Aortic smooth muscle cell (primary cell): Measurements from ENCODE around the gene ASAP3. TPM values are rescaled to one million over a fixed set of nuclear protein-coding genes. Genes with fewer than 3 reads are reported as not detected.

Source experiments
- total RNA-seq: library from RNA; depleted of rRNA; stranded (reverse); fragments of >200 nt; gene quantifications from 2 replicates; pipeline ENCODE4 v1.2.3, GENCODE V29; 2014

The ASAP3 gene
- 14.1 and 14.7 TPM in 2 replicates for total RNA-seq

GRCh38 chr1:23483321-23484252, at the start of gene ASAP3:
TSS of gene ASAP3 (minus strand) at chr1:23484179. CDS start at chr1:23484133, 46 bp downstream.

DNA sequence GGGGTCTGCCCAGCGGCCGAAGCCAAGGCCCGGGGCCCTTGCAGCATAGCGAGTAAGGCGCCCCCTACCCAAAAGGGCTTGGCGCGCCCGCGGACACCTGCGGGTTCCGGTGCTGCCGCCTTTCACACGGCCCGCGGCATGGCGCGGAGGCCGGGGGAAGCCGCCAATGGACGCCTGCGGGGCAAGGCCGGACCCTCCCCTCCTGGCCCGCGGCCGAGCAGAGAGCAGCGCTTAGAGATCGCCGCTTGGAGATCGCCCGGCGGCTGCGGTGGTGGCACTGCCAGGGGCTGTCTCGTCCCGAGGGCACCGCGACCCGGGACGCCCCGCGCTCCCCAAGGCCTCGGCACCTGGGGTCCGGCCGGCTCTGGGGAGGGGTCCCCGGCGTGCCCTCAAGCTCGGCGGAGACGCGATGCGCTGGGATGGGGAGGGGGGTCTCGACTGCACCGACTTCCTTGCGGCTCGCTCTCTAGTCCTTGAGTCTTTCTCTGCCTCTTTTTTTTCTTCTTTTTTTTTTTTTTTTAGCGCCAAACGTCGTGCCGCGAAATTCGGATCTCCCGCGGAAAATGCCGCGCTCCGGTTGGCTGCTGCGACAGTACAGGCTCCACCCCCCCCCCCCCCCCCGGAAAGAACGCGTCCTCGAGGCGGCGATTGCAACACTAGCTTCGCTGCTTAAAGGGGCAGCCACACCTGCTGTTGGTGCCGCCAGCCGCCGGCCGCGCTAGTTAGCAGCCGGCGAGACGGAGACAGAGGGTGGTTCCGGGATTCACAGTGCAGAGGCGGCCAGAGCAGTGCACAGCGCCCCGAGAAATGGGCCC, 47.0 kb upstream of the ASAP3 start, which contains the start of gene E2F2:
E2F2 (minus strand) TSS at position 487 of the 815 bp plus-strand sequence; CDS start at position 47, 440 bp downstream.

GRCh38 chr1:23424293-23425192, 59.4 kb downstream of the ASAP3 start, which contains the start of gene TCEA3:
TSS of gene TCEA3 (minus strand) at chr1:23424748. CDS start at chr1:23424633, 115 bp downstream.

Other genes with a start within 250 kb of the ASAP3 start
- 93.2 and 105 TPM in 2 replicates for gene HNRNPR, start 139.9 kb downstream of the ASAP3 start, total RNA-seq
- gene ZNF436, start 114.3 kb downstream of the ASAP3 start, total RNA-seq: 18.0 and 19.9 TPM in 2 replicates
- 14.0 and 20.3 TPM in 2 replicates for gene TCEA3, start 59.4 kb downstream of the ASAP3 start, total RNA-seq
- gene E2F2, start 47.1 kb upstream of the ASAP3 start, total RNA-seq: 0.93 and 2.1 TPM in 2 replicates
- 220 and 236 TPM in 2 replicates for gene ID3, start 75.3 kb upstream of the ASAP3 start, total RNA-seq
- 1,392 and 1,626 TPM in 2 replicates for gene RPL11, start 207.6 kb upstream of the ASAP3 start, total RNA-seq